ENCODE measurements around the gene ZFP36L2.

- TF ChIP-seq ZC3H10 (CRISPR knock-in tag; IDR thresholded peaks at IDR 0.05) (no peak), CREB5 (CRISPR knock-in tag; IDR thresholded peaks at IDR 0.05; ENCODE audit: low read depth) (no peak), PPARA (CRISPR knock-in tag; IDR thresholded peaks at IDR 0.05; ENCODE audit: borderline replicate concordance) (no peak), GLIS3 (CRISPR knock-in tag; IDR thresholded peaks at IDR 0.05) (no peak), TOX (CRISPR knock-in tag; IDR thresholded peaks at IDR 0.05; ENCODE audit: borderline replicate concordance) (no peak), CSRNP3 (CRISPR knock-in tag; IDR thresholded peaks at IDR 0.05) (no peak), ARNTL (CRISPR knock-in tag; IDR thresholded peaks at IDR 0.05; ENCODE audit: borderline replicate concordance, low read depth) (no peak), RARB (CRISPR knock-in tag; IDR thresholded peaks at IDR 0.05) (no peak), BACH2 (CRISPR knock-in tag; IDR thresholded peaks at IDR 0.05; ENCODE audit: borderline replicate concordance) (no peak), ESRRG (CRISPR knock-in tag; IDR thresholded peaks at IDR 0.05) (no peak)
Measured at GRCh38 chr2:43201016-43201415, 25.4 kb downstream of the ZFP36L2 start.

All from SK-N-SH treated with all-trans-retinoic acid at 6 μM for 48 hours (cell line).